Lung (tissue), 12 donors: ENCODE data around the gene FOXN3. TPM values are rescaled to one million over a fixed set of nuclear protein-coding genes. Genes with fewer than 3 reads are reported as not detected.
A peak's percentile ranks its signal among the peaks of the same experiment; 100 is the strongest.

Source experiments
- ATAC-seq: fragments of 200-7000 bp; cut with Tn5 transposase; one replicate; pipeline ENCODE4 v1.9.1; 2020; ENCODE audit warnings: moderate number of reproducible peaks; ENCODE audit not compliant: insufficient read depth, low FRiP score
- DNase-seq, 3 donors: peaks; one replicate each; pipeline ENCODE4 v3.0.0-alpha.2; 2013 to 2017
- H3K27ac ChIP-seq, 2 donors: one replicate each; pipeline ENCODE4 v1.5.1; 2013; ENCODE audit warnings: mild to moderate bottlenecking in 2 of 2, moderate library complexity in 2 of 2, control low read depth in 1 of 2, inconsistent platforms in 1 of 2, low read depth in 1 of 2, low read length in 1 of 2
- H3K27me3 ChIP-seq, 3 donors: one replicate each; pipeline ENCODE4 v1.5.1; 2013; ENCODE audit warnings: low read length in 2 of 3; ENCODE audit not compliant: control insufficient read depth in 3 of 3, insufficient read depth in 3 of 3
- H3K36me3 ChIP-seq, 4 donors: one replicate each; pipeline ENCODE4 v1.5.1; 2013; ENCODE audit warnings: low read length in 4 of 4, mild to moderate bottlenecking in 1 of 4, moderate library complexity in 1 of 4; ENCODE audit not compliant: control insufficient read depth in 4 of 4, insufficient read depth in 4 of 4
- H3K4me1 ChIP-seq, 5 donors: one replicate each; pipeline ENCODE4 v1.5.1; 2013; ENCODE audit warnings: low read length in 5 of 5, mild to moderate bottlenecking in 2 of 5, moderate library complexity in 1 of 5; ENCODE audit not compliant: control insufficient read depth in 5 of 5, insufficient read depth in 5 of 5
- H3K4me3 ChIP-seq: one replicate; pipeline ENCODE4 v1.5.1; 2013; ENCODE audit warnings: mild to moderate bottlenecking, control low read depth, moderate library complexity
- H3K9ac ChIP-seq, 2 donors: one replicate each; pipeline ENCODE4 v1.5.1; 2013; ENCODE audit warnings: low read length in 2 of 2, control low read depth in 1 of 2; ENCODE audit not compliant: insufficient read depth in 1 of 2
- H3K9me3 ChIP-seq, 4 donors: one replicate each; pipeline ENCODE4 v1.5.1; 2013; ENCODE audit warnings: low read length in 3 of 4, mild to moderate bottlenecking in 1 of 4, moderate library complexity in 1 of 4; ENCODE audit not compliant: control insufficient read depth in 4 of 4, insufficient read depth in 3 of 4
- CTCF ChIP-seq: IDR thresholded peaks from 2 replicates; pipeline ENCODE4 v1.5.1; 2012; ENCODE audit warnings: mild to moderate bottlenecking; ENCODE audit errors: control extremely low read depth, extremely low read depth
- WGBS, 2 donors: extraction: QIAGEN DNeasy Blood & Tissue Kit; methylation state at CpG; one replicate each; pipeline ENCODE4 v1.1.7; 2013; 5-methylcytosine and 5-hydroxymethylcytosine counted together
- polyA plus RNA-seq, 2 donors: library from polyadenylated mRNA; stranded (reverse); fragments of 200-250 nt; gene quantifications; one replicate each; pipeline ENCODE4 v1.2.1, GENCODE V29; 2013
- total RNA-seq, 2 donors: library from RNA; depleted of rRNA in 1 of 2; stranded (reverse); fragments of >200 nt in 1 of 2; gene quantifications; one replicate each; pipeline ENCODE4 v1.2.1, GENCODE V29; 2014 to 2021
- donor health status: control.
- donor health status: control.
- donor health status: Bipolar disorder and iron deficiency.
- donor health status: healthy.
- donor health status: DM: yes; HTN: yes; CAD: no.

Gene FOXN3
- total and polyA plus RNA-seq, 4 donors, result 12.7 to 69.7 (median 34.9) TPM

DNA sequence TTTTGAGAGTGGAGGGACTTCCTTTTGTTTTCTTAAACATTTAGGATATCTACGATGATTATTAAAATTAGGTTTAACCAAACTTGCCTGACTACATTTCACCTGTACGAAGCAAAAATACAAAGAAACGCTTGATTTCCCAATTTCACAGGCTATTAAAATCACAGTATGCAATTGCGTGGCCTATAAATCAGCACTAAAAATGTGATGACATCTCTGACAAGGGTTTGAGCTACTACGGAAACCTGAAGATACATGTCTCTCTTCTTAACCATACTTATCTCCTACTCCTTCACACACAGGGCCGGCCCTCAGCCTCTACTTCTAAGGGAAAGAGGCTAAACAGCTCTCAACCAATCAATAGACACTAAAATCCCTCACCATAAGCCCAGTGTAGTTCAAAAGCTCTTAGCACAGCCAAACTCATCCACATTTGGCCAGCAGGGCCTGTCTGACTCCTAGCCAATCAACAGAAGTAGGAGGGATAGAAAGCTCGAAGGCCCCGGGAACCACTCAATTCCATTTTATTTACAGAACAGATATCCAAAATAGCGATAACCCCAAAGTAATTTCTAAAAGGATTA is 137.3 kb downstream of the FOXN3 start:
- TF ChIP-seq CTCF, result no peak
- no peaks in the 10 kb centered on the region for H3K9me3 ChIP-seq
- H3K4me1 ChIP-seq, result peaks cover 0 to 7% (median 0%) of the 10 kb centered on the region in 5 donors
- no peak overlapping the region for H3K4me3 ChIP-seq
- no peak overlapping the region for H3K27ac ChIP-seq
- DNase-seq (no peak), ATAC-seq (no peak)
- peaks cover 0 to 9% (median 4%) of the 10 kb centered on the region in 4 donors for H3K36me3 ChIP-seq
- 94 to 95% methylated on average over 9 of the region's 9 CpGs for WGBS, 2 donors
- H3K9ac ChIP-seq, result no peak overlapping the region
- H3K27me3 ChIP-seq, result no peaks in the 10 kb centered on the region

- H3K9me3 ChIP-seq, result no peaks in the 10 kb centered on the region
- TF ChIP-seq CTCF, result no peak
- no peak overlapping the region for H3K9ac ChIP-seq
- no peaks in the 10 kb centered on the region for H3K27me3 ChIP-seq
- ATAC-seq (no peak), DNase-seq (no peak)
- no peak overlapping the region for H3K4me3 ChIP-seq
- no peak overlapping the region for H3K27ac ChIP-seq
- peaks cover 0 to 9% (median 4%) of the 10 kb centered on the region in 4 donors for H3K36me3 ChIP-seq
- peaks cover 0 to 8% (median 0%) of the 10 kb centered on the region in 5 donors for H3K4me1 ChIP-seq
- WGBS, 2 donors, result 78 to 90% methylated on average over 6 of the region's 6 CpGs
These were observed 139.8 kb downstream of the FOXN3 start for GRCh38 chr14:89277203-89277602.

- ATAC-seq (peak; percentile 35), DNase-seq (no peak)
- TF ChIP-seq CTCF, result no peak
- H3K4me1 ChIP-seq, result peaks cover 0 to 8% (median 0%) of the 10 kb centered on the region in 5 donors
- H3K9me3 ChIP-seq, result no peaks in the 10 kb centered on the region
- H3K36me3 ChIP-seq, result peaks cover 0 to 9% (median 4%) of the 10 kb centered on the region in 4 donors
- no peak overlapping the region for H3K9ac ChIP-seq
- no peak overlapping the region for H3K27ac ChIP-seq
- H3K27me3 ChIP-seq, result no peaks in the 10 kb centered on the region
- WGBS, 2 donors, result 53 to 56% methylated on average over 3 of the region's 3 CpGs
- no peak overlapping the region for H3K4me3 ChIP-seq
These were observed 140.5 kb downstream of the FOXN3 start for GRCh38 chr14:89276424-89276975.
